CD4-positive, CD25-positive, alpha-beta regulatory T cell (primary cell): ENCODE data around the gene CILP2. TPM values are rescaled to one million over a fixed set of nuclear protein-coding genes. Genes with fewer than 3 reads are reported as not detected.

Source experiments
- ATAC-seq, 2 donors: fragments of 150-1000 bp; cut with Tn5 transposase; one replicate each; pipeline ENCODE4 v1.10.0; 2021; ENCODE audit warnings: low read depth in 2 of 2, moderate number of reproducible peaks in 2 of 2, moderate library complexity in 1 of 2
- DNase-seq, 3 donors: peaks; one replicate each; pipeline versions ENCODE4 v3.0.0 to v3.0.0-alpha.2; 2012 to 2022; ENCODE audit warnings: mixed read lengths in 1 of 3
- H3K27ac ChIP-seq: one replicate; pipeline ENCODE4 v1.7.0; 2013; ENCODE audit warnings: mild to moderate bottlenecking, low read length; ENCODE audit not compliant: insufficient read depth, poor library complexity, severe bottlenecking
- H3K27me3 ChIP-seq: one replicate; pipeline ENCODE4 v1.7.0; 2013; ENCODE audit warnings: low read length; ENCODE audit not compliant: control insufficient read depth, insufficient read depth
- H3K36me3 ChIP-seq: one replicate; pipeline ENCODE4 v1.7.0; 2013; ENCODE audit warnings: mild to moderate bottlenecking, low read length, moderate library complexity; ENCODE audit not compliant: control insufficient read depth, insufficient read depth
- H3K4me1 ChIP-seq: 2 replicates; pipeline ENCODE4 v1.7.0; 2013; ENCODE audit warnings: mild to moderate bottlenecking, low read length; ENCODE audit not compliant: insufficient read depth, control insufficient read depth, poor library complexity, severe bottlenecking
- H3K4me3 ChIP-seq: one replicate; pipeline ENCODE4 v1.7.0; 2013; ENCODE audit warnings: low read depth, mild to moderate bottlenecking, low read length, moderate library complexity
- H3K9me3 ChIP-seq, 2 experiments: 1 replicate in 1 of 2; 2 replicates in 1 of 2; pipeline ENCODE4 v1.7.0; 2013; ENCODE audit warnings: low read length in 2 of 2, mild to moderate bottlenecking in 1 of 2, moderate library complexity in 1 of 2; ENCODE audit not compliant: control insufficient read depth in 2 of 2
- H3K27ac Mint-ChIP-seq, 3 donors: one replicate each; pipeline ENCODE4 v1.8.0; 2020 to 2022; ENCODE audit warnings: mild to moderate bottlenecking in 3 of 3, mixed read lengths in 3 of 3, moderate library complexity in 2 of 3
- H3K27me3 Mint-ChIP-seq: one replicate; pipeline ENCODE4 v1.8.0; 2022; ENCODE audit warnings: mild to moderate bottlenecking, mixed read lengths
- H3K36me3 Mint-ChIP-seq: one replicate; pipeline ENCODE4 v1.8.0; 2020; ENCODE audit warnings: mixed read lengths
- H3K4me1 Mint-ChIP-seq, 4 donors: one replicate each; pipeline ENCODE4 v1.8.0; 2020 to 2022; ENCODE audit warnings: mixed read lengths in 4 of 4, mild to moderate bottlenecking in 1 of 4
- H3K4me3 Mint-ChIP-seq, 4 donors: one replicate each; pipeline ENCODE4 v1.8.0; 2020 to 2022; ENCODE audit warnings: mild to moderate bottlenecking in 4 of 4, mixed read lengths in 4 of 4, moderate library complexity in 3 of 4
- H3K9me3 Mint-ChIP-seq, 7 donors: one replicate each; pipeline ENCODE4 v1.8.0; 2020 to 2022; ENCODE audit warnings: mixed read lengths in 7 of 7, mild to moderate bottlenecking in 3 of 7, moderate library complexity in 2 of 7
- polyA plus RNA-seq, 4 donors: library from polyadenylated mRNA; unstranded; fragments of 300-500 nt; fragmentation: Illumina TruSeq; gene quantifications; one replicate each; pipeline ENCODE4 v1.2.3, GENCODE V29; 2021
- total RNA-seq: library from RNA; stranded (reverse); gene quantifications from one replicate; pipeline ENCODE4 v1.2.3, GENCODE V29; 2022

The CILP2 gene
- total and polyA plus RNA-seq, 5 donors from 2014 or later, result 0.09 to 0.42 (median 0.31) TPM; not detected in 1

DNA sequence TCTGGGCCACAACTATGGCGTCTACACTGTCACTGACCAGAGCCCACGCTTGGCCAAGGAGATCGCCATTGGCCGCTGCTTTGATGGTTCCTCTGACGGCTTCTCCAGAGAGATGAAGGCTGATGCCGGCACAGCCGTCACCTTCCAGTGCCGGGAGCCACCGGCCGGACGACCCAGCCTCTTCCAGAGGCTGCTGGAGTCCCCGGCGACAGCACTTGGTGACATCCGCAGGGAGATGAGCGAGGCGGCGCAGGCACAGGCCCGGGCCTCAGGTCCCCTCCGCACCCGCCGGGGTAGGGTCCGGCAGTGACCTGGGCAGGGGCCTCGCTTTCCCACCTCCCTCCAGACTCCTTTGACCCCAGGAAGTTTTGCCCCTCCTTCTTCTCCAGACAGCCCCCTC lies 7.6 kb downstream of the CILP2 start:
- ATAC-seq (no peak), DNase-seq (no peak)
- H3K27ac Mint-ChIP-seq, result no peak overlapping the region

DNA sequence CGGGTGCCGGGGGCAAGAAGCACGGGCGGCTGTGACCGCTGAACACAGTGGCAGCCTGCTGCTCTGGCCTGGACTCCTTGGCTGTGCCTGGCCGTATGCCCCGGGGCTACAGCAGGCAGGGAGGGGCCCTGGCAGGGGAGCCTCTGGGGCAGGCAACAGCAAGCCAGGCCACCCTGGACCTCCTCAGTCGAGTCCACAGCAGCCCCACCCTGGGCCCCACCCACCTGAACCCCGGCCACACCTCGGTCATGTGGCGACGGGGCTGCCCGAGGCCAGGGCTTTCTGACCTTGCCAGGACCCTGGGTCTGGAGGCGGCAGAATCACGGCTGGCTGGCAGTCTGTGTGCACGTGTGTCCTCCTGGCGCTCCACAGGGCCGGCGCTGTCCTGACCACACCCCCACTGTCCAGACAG lies 8.7 kb downstream of the CILP2 start:
- H3K9me3 Mint-ChIP-seq, result no peaks in the 10 kb centered on the region
- no peaks in the 10 kb centered on the region for H3K36me3 Mint-ChIP-seq
- H3K27ac ChIP-seq, result no peak overlapping the region
- H3K4me1 ChIP-seq, result peaks cover 5% of the 10 kb centered on the region
- DNase-seq, result no peak
- H3K4me3 Mint-ChIP-seq, result no peak overlapping the region
- H3K36me3 ChIP-seq, result no peaks in the 10 kb centered on the region
- no peak for ATAC-seq
- no peaks in the 10 kb centered on the region for H3K9me3 ChIP-seq
- no peak overlapping the region for H3K27ac Mint-ChIP-seq
- H3K4me3 ChIP-seq, result no peak overlapping the region
- H3K27me3 Mint-ChIP-seq, result no peaks in the 10 kb centered on the region
- no peaks in the 10 kb centered on the region for H3K27me3 ChIP-seq
- peaks cover 0 to 7% (median 4%) of the 10 kb centered on the region in 4 donors for H3K4me1 Mint-ChIP-seq

More for the DNA sequence above, 7.6 kb downstream of the CILP2 start:
- Mint-ChIP-seq H3K9me3 (no peaks in the 10 kb centered on the region), H3K27me3 (no peaks in the 10 kb centered on the region), H3K4me3 (no peak overlapping the region), H3K36me3 (no peaks in the 10 kb centered on the region), H3K4me1 (peaks cover 0 to 16% (median 7%) of the 10 kb centered on the region in 4 donors)
- no peaks in the 10 kb centered on the region for H3K27me3 ChIP-seq
- no peaks in the 10 kb centered on the region for H3K9me3 ChIP-seq
- no peak overlapping the region for H3K27ac ChIP-seq
- H3K36me3 ChIP-seq, result no peaks in the 10 kb centered on the region
- H3K4me1 ChIP-seq, result peaks cover 16% of the 10 kb centered on the region
- no peak overlapping the region for H3K4me3 ChIP-seq

DNA sequence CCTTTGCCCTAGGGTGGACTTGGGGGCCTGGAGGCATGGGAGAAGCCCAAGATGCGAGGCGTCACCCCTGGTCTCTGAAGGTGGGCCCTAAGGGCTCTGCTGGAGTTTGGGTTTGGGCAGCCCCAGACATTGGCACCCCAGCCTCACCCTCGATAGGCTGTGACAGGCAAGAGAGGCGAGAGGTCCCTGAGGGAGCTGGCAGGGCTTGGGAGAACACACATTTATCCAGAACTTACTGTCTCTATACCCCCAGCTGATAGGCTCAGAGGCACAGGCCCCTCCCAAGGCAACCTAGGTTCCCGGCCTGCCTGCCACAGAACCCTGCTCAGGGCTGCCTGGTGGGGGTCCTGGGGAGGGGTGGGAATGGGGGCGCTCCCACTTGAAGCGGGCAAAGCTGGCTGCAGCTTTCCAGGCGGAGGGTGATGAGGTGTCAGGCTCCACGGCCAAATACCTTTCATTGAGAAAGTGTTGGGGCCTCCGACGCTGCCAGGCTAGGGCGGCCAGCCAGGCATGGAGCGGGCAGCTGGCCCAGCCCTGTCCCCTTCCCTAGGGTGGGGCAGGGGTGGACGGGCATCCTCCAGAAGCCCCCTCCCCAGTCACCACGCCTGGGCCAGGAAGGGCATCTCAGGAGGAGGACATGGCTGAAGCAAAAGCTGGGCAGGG lies 9.7 kb downstream of the CILP2 start:
- H3K4me3 Mint-ChIP-seq, result no peak overlapping the region
- Histone ChIP-seq H3K9me3 (no peaks in the 10 kb centered on the region), H3K4me3 (no peak overlapping the region), H3K4me1 (no peaks in the 10 kb centered on the region), H3K27ac (no peak overlapping the region), H3K27me3 (no peaks in the 10 kb centered on the region), H3K36me3 (no peaks in the 10 kb centered on the region)
- H3K4me1 Mint-ChIP-seq, result no peaks in the 10 kb centered on the region
- H3K36me3 Mint-ChIP-seq, result no peaks in the 10 kb centered on the region
- DNase-seq, result no peak
- no peak for ATAC-seq
- H3K9me3 Mint-ChIP-seq, result no peaks in the 10 kb centered on the region
- H3K27me3 Mint-ChIP-seq, result no peaks in the 10 kb centered on the region
- no peak overlapping the region for H3K27ac Mint-ChIP-seq

DNA sequence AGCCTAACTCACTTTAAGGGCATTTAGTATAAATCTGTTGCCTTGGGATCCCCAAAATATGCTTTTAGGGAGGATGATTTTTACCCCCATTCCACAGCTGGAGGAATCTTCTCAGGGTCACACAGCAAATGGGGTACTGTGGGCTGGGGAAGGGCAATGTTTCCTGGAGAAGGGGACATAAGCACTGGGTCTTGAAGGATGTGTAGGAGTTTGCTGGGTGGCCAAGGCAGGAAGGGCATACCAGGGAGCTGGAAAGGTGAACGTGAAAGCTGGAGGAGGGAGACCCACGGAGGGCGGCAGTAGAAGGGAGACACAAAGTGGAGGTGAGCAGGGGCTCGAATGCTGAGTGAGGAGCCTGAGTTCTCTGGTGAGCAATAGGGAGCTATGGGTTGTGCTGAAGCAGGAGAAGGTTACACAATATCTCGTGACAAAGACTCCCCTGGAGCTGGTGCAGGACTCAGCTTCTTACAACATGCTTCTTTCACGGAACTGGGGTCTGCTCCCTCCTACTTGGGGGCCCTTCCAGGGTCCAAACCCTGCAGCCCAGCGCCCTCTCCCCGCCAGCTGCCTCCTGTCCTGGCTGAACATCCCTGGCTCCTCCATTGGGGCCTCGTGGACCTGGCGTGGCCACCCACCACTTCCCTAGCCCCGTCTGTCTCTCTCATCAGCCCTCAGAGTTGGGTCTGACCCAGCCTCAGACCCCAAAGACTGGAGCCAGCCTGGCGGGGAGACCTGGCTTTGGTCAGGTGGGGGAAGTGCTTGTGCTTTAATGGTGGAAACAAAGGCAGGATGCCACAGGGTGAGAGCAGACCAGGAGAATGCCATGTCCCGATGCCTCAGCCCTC lies 11.1 kb downstream of the CILP2 start:
- DNase-seq (no peak), ATAC-seq (no peak)
- no peaks in the 10 kb centered on the region for H3K27me3 Mint-ChIP-seq

DNA sequence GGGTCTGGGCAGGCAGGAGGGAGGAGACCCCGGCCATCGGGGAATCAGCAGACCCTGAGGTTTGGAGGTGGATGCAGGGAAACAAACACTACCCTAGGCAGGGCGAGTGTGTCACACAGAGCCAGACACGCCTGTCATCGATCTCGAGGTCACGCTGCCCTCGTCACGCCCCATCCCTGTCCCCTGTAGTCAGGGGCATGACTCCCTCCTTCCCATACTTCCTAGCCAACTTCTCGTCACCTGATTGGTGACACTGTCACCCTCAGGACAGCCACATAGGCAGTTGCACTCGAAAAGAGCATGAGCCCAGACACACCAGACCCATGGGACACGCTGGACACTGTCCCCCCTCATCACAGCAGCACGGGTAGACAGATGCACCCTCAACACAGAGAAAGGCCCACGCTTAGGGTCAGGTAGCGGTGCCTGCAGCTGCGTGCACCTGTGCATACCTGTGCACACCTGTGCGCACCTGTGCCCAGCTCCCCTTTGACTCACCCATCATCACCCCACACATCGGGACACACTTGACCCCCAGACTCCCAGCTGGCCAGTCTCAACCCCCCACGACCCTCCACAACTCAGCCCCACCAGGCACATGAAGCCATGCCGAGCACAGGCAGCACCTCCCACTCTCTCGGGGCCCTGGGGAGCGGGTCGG lies 11.9 kb downstream of the CILP2 start:
- Histone ChIP-seq H3K9me3 (no peaks in the 10 kb centered on the region), H3K4me3 (no peak overlapping the region), H3K36me3 (no peaks in the 10 kb centered on the region), H3K27me3 (no peaks in the 10 kb centered on the region), H3K27ac (no peak overlapping the region), H3K4me1 (peaks cover 6% of the 10 kb centered on the region)
- DNase-seq (no peak), ATAC-seq (no peak)
- Mint-ChIP-seq H3K9me3 (no peaks in the 10 kb centered on the region), H3K36me3 (no peaks in the 10 kb centered on the region), H3K4me3 (no peak overlapping the region), H3K27me3 (no peaks in the 10 kb centered on the region), H3K4me1 (peaks cover 0 to 5% (median 0%) of the 10 kb centered on the region in 4 donors), H3K27ac (peak overlapping the region in 1 of 3 donors; percentile 60)

More for the DNA sequence above, 11.1 kb downstream of the CILP2 start:
- H3K36me3 Mint-ChIP-seq, result no peaks in the 10 kb centered on the region
- no peaks in the 10 kb centered on the region for H3K4me1 Mint-ChIP-seq
- H3K4me3 ChIP-seq, result no peak overlapping the region
- H3K9me3 ChIP-seq, result no peaks in the 10 kb centered on the region
- H3K27ac Mint-ChIP-seq, result peak overlapping the region in 1 of 3 donors; percentile 68
- H3K9me3 Mint-ChIP-seq, result no peaks in the 10 kb centered on the region
- H3K4me3 Mint-ChIP-seq, result no peak overlapping the region
- no peaks in the 10 kb centered on the region for H3K36me3 ChIP-seq
- H3K27me3 ChIP-seq, result no peaks in the 10 kb centered on the region
- no peaks in the 10 kb centered on the region for H3K4me1 ChIP-seq
- H3K27ac ChIP-seq, result no peak overlapping the region

DNA sequence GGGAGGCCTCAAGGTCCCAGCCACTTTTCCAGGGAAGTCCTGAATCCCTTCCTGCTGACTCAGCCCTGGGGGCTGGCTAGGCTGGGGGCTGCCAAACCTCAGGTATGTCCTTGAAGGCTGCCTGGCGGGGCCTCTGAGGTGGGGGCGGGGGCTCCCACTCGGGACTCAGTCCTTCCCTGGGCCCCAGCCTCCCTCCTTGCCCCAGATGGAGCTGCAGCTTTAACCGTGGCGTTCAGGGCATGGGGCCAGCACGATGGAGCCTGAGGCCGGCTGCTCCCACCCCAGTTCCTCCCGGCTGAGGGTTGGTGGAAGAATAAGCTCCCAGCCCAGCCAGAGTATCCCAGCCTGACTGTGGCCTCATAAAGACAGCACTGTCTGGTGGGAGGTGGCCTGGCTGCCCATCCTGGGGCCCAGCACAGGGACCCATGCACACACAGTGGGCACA lies 12.4 kb downstream of the CILP2 start:
- H3K4me1 Mint-ChIP-seq, result peaks cover 0 to 5% (median 0%) of the 10 kb centered on the region in 4 donors
- Histone ChIP-seq H3K9me3 (no peaks in the 10 kb centered on the region), H3K36me3 (no peaks in the 10 kb centered on the region), H3K4me1 (peaks cover 6% of the 10 kb centered on the region), H3K4me3 (no peak overlapping the region), H3K27ac (no peak overlapping the region), H3K27me3 (no peaks in the 10 kb centered on the region)
- ATAC-seq (no peak), DNase-seq (no peak)
- no peaks in the 10 kb centered on the region for H3K36me3 Mint-ChIP-seq
- H3K9me3 Mint-ChIP-seq, result no peaks in the 10 kb centered on the region
- no peak overlapping the region for H3K4me3 Mint-ChIP-seq
- H3K27me3 Mint-ChIP-seq, result no peaks in the 10 kb centered on the region
- H3K27ac Mint-ChIP-seq, result no peak overlapping the region

DNA sequence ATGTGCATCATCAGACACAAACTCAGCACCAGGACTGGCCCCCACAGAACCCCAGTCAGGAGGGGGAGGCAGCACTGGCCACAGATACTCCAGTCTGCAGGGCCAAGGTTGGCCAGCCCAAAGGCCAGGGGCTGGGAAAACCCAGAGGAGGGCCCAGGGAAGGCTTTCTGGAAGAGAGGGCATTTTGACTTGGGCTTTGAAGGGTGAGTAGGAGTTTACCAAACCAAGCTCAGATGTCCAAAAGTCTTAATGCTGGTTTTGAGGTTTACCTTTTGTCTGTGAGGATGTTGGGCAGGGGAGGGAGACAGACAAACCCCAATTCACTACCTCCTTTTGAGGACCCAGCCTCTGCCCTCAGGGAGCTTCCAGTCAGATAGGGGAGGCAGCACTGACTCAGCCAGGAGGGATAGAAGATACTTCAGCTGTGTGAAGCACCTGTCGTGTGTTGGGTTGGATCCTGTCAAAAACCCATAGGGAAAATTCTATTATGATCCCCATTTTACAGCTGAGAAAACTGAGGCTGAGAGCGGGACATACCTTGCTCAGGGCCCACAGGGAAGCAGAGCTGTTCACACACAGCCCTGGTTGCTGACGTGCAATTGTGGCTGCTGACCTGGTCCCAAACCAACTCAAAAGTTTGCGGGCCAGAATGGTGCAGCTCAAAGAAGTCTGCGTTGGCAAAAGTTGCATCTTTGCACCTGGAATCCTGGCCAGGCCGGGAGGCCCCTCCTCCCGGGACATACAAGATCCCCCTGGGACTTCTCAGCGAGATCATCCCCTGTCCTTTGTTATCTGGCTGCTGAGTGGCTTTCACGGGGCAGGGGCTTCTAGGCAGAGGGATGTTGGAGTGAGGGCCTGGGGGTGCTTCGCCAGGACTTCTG lies 13.1 kb downstream of the CILP2 start:
- Histone ChIP-seq H3K4me3 (no peak overlapping the region), H3K36me3 (no peaks in the 10 kb centered on the region), H3K9me3 (no peaks in the 10 kb centered on the region), H3K27me3 (no peaks in the 10 kb centered on the region), H3K27ac (no peak overlapping the region), H3K4me1 (peaks cover 6% of the 10 kb centered on the region)
- ATAC-seq (no peak), DNase-seq (no peak)
- Mint-ChIP-seq H3K27ac (no peak overlapping the region), H3K27me3 (no peaks in the 10 kb centered on the region), H3K36me3 (no peaks in the 10 kb centered on the region), H3K9me3 (no peaks in the 10 kb centered on the region), H3K4me1 (peaks cover 0 to 5% (median 0%) of the 10 kb centered on the region in 4 donors), H3K4me3 (no peak overlapping the region)
